Measurements from ENCODE around the gene NLGN2. TPM values are rescaled to one million over a fixed set of nuclear protein-coding genes. Genes with fewer than 3 reads are reported as not detected.

NLGN2 gene
- total RNA-seq, 1 donor from 2014 or later = 9.3 TPM

GRCh38 chr17:7417056-7417655, 9.5 kb downstream of the NLGN2 start:
- no peaks in the 10 kb centered on the region for H3K36me3 ChIP-seq
- H3K9me3 ChIP-seq (replicated peaks) = no peaks in the 10 kb centered on the region
- no peak for TF ChIP-seq CTCF (IDR thresholded peaks at IDR 0.05; ENCODE audit: borderline replicate concordance)
- H3K27ac ChIP-seq (replicated peaks) = no peak overlapping the region
- no peaks in the 10 kb centered on the region for H3K27me3 ChIP-seq (ENCODE audit: low read depth)
- no peak overlapping the region for H3K4me3 ChIP-seq
- H3K4me1 ChIP-seq = no peaks in the 10 kb centered on the region
- DNase-seq = no peak
- intact Hi-C loops (cut with micrococcal nuclease) = no loop called here

GRCh38 chr17:7418472-7419152, 11.0 kb downstream of the NLGN2 start:
- TF ChIP-seq CTCF (IDR thresholded peaks at IDR 0.05; ENCODE audit: borderline replicate concordance) = no peak
- H3K27me3 ChIP-seq (ENCODE audit: low read depth) = no peaks in the 10 kb centered on the region
- no peaks in the 10 kb centered on the region for H3K36me3 ChIP-seq
- no peak overlapping the region for H3K27ac ChIP-seq (replicated peaks)
- no peak for DNase-seq
- H3K4me3 ChIP-seq = no peak overlapping the region
- no peaks in the 10 kb centered on the region for H3K4me1 ChIP-seq
- no peaks in the 10 kb centered on the region for H3K9me3 ChIP-seq (replicated peaks)
- intact Hi-C loops (cut with micrococcal nuclease) = no loop called here

GRCh38 chr17:7419819-7420610, 12.4 kb downstream of the NLGN2 start, which contains the start of gene SPEM1:
TSS of gene SPEM1 (plus strand) at chr17:7420324. CDS start at chr17:7420385, 61 bp downstream.
- no peaks in the 10 kb centered on the region for H3K9me3 ChIP-seq (replicated peaks)
- no peak for DNase-seq
- intact Hi-C loops (cut with micrococcal nuclease) = no loop called here

GRCh38 chr17:7421186-7421585, 13.5 kb downstream of the NLGN2 start:
- no peak for DNase-seq
- intact Hi-C loops (cut with micrococcal nuclease) = no loop called here

More at GRCh38 chr17:7419819-7420610, 12.4 kb downstream of the NLGN2 start, which contains the start of gene SPEM1:
- Histone ChIP-seq H3K27me3 (ENCODE audit: low read depth) (no peaks in the 10 kb centered on the region), H3K27ac (replicated peaks) (no peak within 1 kb of the TSS), H3K36me3 (no peaks in the 10 kb centered on the region), H3K4me3 (no peak within 1 kb of the TSS), H3K4me1 (no peaks in the 10 kb centered on the region)
- no peak for TF ChIP-seq CTCF (IDR thresholded peaks at IDR 0.05; ENCODE audit: borderline replicate concordance)

More at GRCh38 chr17:7421186-7421585, 13.5 kb downstream of the NLGN2 start:
- H3K9me3 ChIP-seq (replicated peaks) = no peaks in the 10 kb centered on the region
- no peak overlapping the region for H3K4me3 ChIP-seq
- no peak overlapping the region for H3K27ac ChIP-seq (replicated peaks)
- H3K27me3 ChIP-seq (ENCODE audit: low read depth) = no peaks in the 10 kb centered on the region
- no peaks in the 10 kb centered on the region for H3K4me1 ChIP-seq
- no peak for TF ChIP-seq CTCF (IDR thresholded peaks at IDR 0.05; ENCODE audit: borderline replicate concordance)
- no peaks in the 10 kb centered on the region for H3K36me3 ChIP-seq

Measured in left ventricle myocardium inferior (tissue), 1 donor.